Endothelial cell of umbilical vein (primary cell): ENCODE results near the gene ZNF580. TPM values are rescaled to one million over a fixed set of nuclear protein-coding genes. Genes with fewer than 3 reads are reported as not detected.
A peak's percentile ranks its signal among the peaks of the same experiment; 100 is the strongest.

Experiments used
- BruUV-seq: library from RNA; stranded (reverse); fragments of 400-500 nt; replicated peaks from 2 replicates; lab custom pipeline; 2021; lab: Mats Ljungman, UMichigan
- CTCF ChIA-PET: fragments of 300-600, 350-600 bp; sonication (Branson Sonifier 250); formaldehyde crosslinking; loops from one replicate; lab custom pipeline; 2021; ENCODE audit warnings: antibody characterized with exemption, inconsistent platforms; lab: Charles Lee
- POLR2A ChIA-PET: fragments of 300-600, 350-600 bp; sonication (Branson Sonifier 250); formaldehyde crosslinking; loops from one replicate; lab custom pipeline; 2021; ENCODE audit warnings: antibody characterized with exemption, inconsistent platforms; lab: Charles Lee
- DNase-seq: peaks from one replicate; pipeline ENCODE4 v3.0.0-alpha.2; 2011; ENCODE audit warnings: low read depth, low spot score
- FAIRE-seq: peaks from 2 replicates; lab custom pipeline; 2011; peaks lifted over from hg19 to GRCh38; lab: Jason Lieb, UNC
- H2AFZ ChIP-seq: 2 replicates; pipeline ENCODE4 v1.6.0; 2012; ENCODE audit warnings: low read depth, low read length, control low read depth, inconsistent platforms
- H3K27ac ChIP-seq: 2 replicates; pipeline ENCODE4 v1.5.1; 2011; ENCODE audit warnings: low read depth, mild to moderate bottlenecking, control low read depth, low read length, moderate library complexity; ENCODE audit not compliant: insufficient read depth
- H3K27me3 ChIP-seq, 2 experiments: 2 replicates each; pipeline versions ENCODE4 v1.6.0 to v1.6.1; 2011; ENCODE audit warnings: low read length in 2 of 2, mixed read lengths in 1 of 2; ENCODE audit not compliant: control insufficient read depth in 2 of 2, insufficient read depth in 2 of 2
- H3K36me3 ChIP-seq, 2 experiments: 2 replicates in 1 of 2; 3 replicates in 1 of 2; pipeline ENCODE4 v1.5.1; 2011; ENCODE audit warnings: low read length in 2 of 2, mild to moderate bottlenecking in 1 of 2, moderate library complexity in 1 of 2; ENCODE audit not compliant: control insufficient read depth in 2 of 2, insufficient read depth in 2 of 2; ENCODE audit errors: extremely low read depth in 1 of 2
- H3K4me1 ChIP-seq: 3 replicates; pipeline ENCODE4 v1.5.1; 2011; ENCODE audit warnings: mild to moderate bottlenecking, low read length; ENCODE audit not compliant: control insufficient read depth, insufficient read depth; ENCODE audit errors: extremely low read depth
- H3K4me2 ChIP-seq: 2 replicates; pipeline ENCODE4 v1.6.1; 2011; ENCODE audit warnings: low read length, control low read depth, mixed read lengths; ENCODE audit not compliant: insufficient read depth
- H3K4me3 ChIP-seq, 3 experiments: fragments of 200-600 bp in 1 of 3; sonication (generic), shearing (Covaris generic) in 1 of 3; replicated peaks in 1 of 3; 2 replicates each; pipeline ENCODE4 v1.5.1; 2011 to 2016; ENCODE audit warnings: control low read depth in 3 of 3, low read length in 3 of 3, mild to moderate bottlenecking in 2 of 3, inconsistent platforms in 1 of 3, low read depth in 1 of 3, moderate library complexity in 1 of 3; ENCODE audit not compliant: insufficient read depth in 1 of 3
- H3K79me2 ChIP-seq: 2 replicates; pipeline ENCODE4 v1.6.0; 2012; ENCODE audit warnings: low read length, inconsistent platforms; ENCODE audit not compliant: control insufficient read depth, insufficient read depth
- H3K9ac ChIP-seq: replicated peaks from 2 replicates; pipeline ENCODE3; 2011; ENCODE audit warnings: low read length, control low read depth; ENCODE audit not compliant: insufficient read depth; ENCODE audit errors: extremely low read depth
- H3K9me1 ChIP-seq: replicated peaks from 3 replicates; pipeline ENCODE4 v1.6.0; 2011; ENCODE audit warnings: mild to moderate bottlenecking, low read length; ENCODE audit not compliant: control insufficient read depth, insufficient read depth; ENCODE audit errors: extremely low read depth
- H3K9me3 ChIP-seq: replicated peaks from 2 replicates; pipeline ENCODE4 v1.5.1; 2012; ENCODE audit warnings: low read length, inconsistent platforms; ENCODE audit not compliant: control insufficient read depth, insufficient read depth
- H4K20me1 ChIP-seq: replicated peaks from 2 replicates; pipeline ENCODE3; 2011; ENCODE audit warnings: mild to moderate bottlenecking, low read length; ENCODE audit not compliant: control insufficient read depth, insufficient read depth; ENCODE audit errors: extremely low read depth
- EZH2 ChIP-seq: IDR thresholded peaks from 2 replicates; pipeline ENCODE4 v1.6.1; 2012; ENCODE audit warnings: borderline replicate concordance, low read depth, mild to moderate bottlenecking, moderate library complexity, low read length, inconsistent platforms; ENCODE audit not compliant: severe bottlenecking
- FOS ChIP-seq: IDR thresholded peaks from 2 replicates; pipeline ENCODE4 v1.6.1; 2011; ENCODE audit warnings: mild to moderate bottlenecking, low read length, moderate library complexity, borderline replicate concordance; ENCODE audit not compliant: insufficient read depth
- GATA2 ChIP-seq: IDR thresholded peaks from 2 replicates; pipeline ENCODE4 v1.7.0; 2011; ENCODE audit warnings: low read depth, mild to moderate bottlenecking, moderate library complexity, mixed read lengths, low read length; ENCODE audit not compliant: insufficient read length, insufficient read depth
- JUN ChIP-seq: IDR thresholded peaks from 2 replicates; pipeline ENCODE4 v1.6.1; 2011; ENCODE audit warnings: borderline replicate concordance, low read depth; ENCODE audit not compliant: insufficient read length, insufficient read depth
- MYC ChIP-seq: IDR thresholded peaks from one replicate; pipeline ENCODE4 v1.6.1; 2011; ENCODE audit warnings: mild to moderate bottlenecking, low read depth, low read length
- POLR2A ChIP-seq: IDR thresholded peaks from 2 replicates; pipeline ENCODE4 v1.6.1; 2012; ENCODE audit warnings: low read depth, mild to moderate bottlenecking, control low read depth, low read length
- POLR2AphosphoS5 ChIP-seq: IDR thresholded peaks from 2 replicates; pipeline ENCODE4 v1.6.1; 2012; ENCODE audit warnings: low read depth, mild to moderate bottlenecking, control low read depth, low read length, moderate library complexity; ENCODE audit not compliant: insufficient read depth
- dilution Hi-C: fragments of 300-500 bp; cut with MboI; formaldehyde crosslinking; loops from one replicate; pipeline ENCODE4 v1.15.0; 2019; ENCODE audit warnings: low sequenced_read_pairs; ENCODE audit not compliant: extremely low pct_ligation_motif_present
- intact Hi-C: fragments of 100-400 bp; cut with micrococcal nuclease; formaldehyde crosslinking; loops from one replicate; pipeline ENCODE4 v1.10.0; 2022
- polyA plus RNA-seq, 4 experiments: library from polyadenylated mRNA; depleted of rRNA in 3 of 4; stranded (reverse) in 3 of 4; unstranded in 1 of 4; fragments of >200 nt; gene quantifications; 2 replicates each; pipeline versions ENCODE4 v1.2.1 to v1.2.3, GENCODE V29; 2011 to 2012; ENCODE audit warnings: missing spikeins in 1 of 4
- total RNA-seq: library from RNA; stranded (reverse); gene quantifications from 2 replicates; pipeline ENCODE4 v1.2.3, GENCODE V29; 2021
- TF ChIP-seq, protein P1 (sequence below): IDR thresholded peaks from 2 replicates; pipeline ENCODE4 v1.6.1; 2011; ENCODE audit not compliant: insufficient read depth, insufficient read length
- TF ChIP-seq, protein P2 (sequence below), 2 donors: IDR thresholded peaks; 1 replicate in 1 of 2; 2 replicates in 1 of 2; pipeline ENCODE4 v1.5.1; 2011; ENCODE audit warnings: low read length in 2 of 2, mild to moderate bottlenecking in 2 of 2, moderate library complexity in 2 of 2, control low read depth in 1 of 2, inconsistent platforms in 1 of 2, low read depth in 1 of 2; ENCODE audit not compliant: insufficient read depth in 1 of 2; ENCODE audit errors: extremely low read depth in 1 of 2

ZNF580 gene
- total and polyA plus RNA-seq, 2 donors (not counting 3 experiments of a cell fraction or from before 2014, with no cell fraction given) = 13.7 to 41.1 TPM

DNA sequence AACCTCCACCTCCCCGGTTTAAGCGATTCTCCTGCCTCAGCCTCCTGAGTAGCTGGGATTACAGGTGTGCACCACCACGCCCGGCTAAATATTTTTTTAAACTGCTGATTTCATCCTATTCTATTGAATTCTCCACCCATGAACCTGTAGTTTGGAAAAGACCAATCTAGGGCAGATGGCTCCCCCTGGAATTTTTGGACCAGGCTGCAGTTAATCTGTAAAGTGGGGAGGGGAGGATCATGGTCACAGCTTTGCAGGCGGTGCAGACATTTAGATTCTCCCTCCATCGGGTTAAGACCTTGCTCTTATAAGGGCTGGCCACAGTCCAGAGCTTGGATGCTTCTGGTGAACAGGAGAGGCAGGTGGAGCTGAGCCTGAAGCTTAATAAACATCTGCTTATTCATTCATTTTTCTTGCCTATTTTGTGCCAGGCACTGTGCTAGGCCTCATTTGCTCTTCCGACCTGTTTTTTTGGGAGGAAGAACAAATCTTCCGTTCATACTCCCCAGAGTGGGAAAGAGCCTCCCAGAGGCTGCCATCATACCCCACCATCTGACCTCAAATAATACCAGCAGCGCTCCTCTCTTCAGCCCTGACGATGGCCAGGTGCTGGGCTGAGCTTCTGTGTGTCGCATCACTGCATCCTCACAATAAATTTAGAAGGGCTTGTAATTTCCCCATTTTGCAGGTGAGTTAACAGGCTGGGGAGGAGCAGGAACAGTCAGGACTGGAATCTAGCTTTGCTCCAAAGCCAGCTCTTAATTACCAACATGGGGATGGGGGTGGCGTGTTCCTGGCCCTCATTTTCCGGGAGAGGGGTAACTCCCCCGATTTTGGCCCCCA, 6.3 kb downstream of the ZNF580 start:
- H4K20me1 ChIP-seq = no peaks in the 10 kb centered on the region
- no peaks in the 10 kb centered on the region for H3K9me1 ChIP-seq
- H3K4me2 ChIP-seq = peak overlapping the region; percentile 60
- H3K27me3 ChIP-seq = no peaks in the 10 kb centered on the region
- H3K4me1 ChIP-seq = peaks cover 28% of the 10 kb centered on the region
- ChIA-PET POLR2A (interaction anchor here (0.7 kb wide), 1 partner anchor 62 kb away, joined by 3 read pairs; no protein-coding TSS in a partner anchor), CTCF (interaction anchor here (0.8 to 2.1 kb wide), 7 partner anchors 8 to 24 kb away, joined by 3 to 14 read pairs (median 4); no protein-coding TSS in a partner anchor)
- DNase-seq = no peak
- TF ChIP-seq POLR2A (no peak), GATA2 (no peak), EZH2 (no peak)
- dilution Hi-C loops (no loop called here), intact Hi-C loops (no loop called here)
- peaks cover 19% of the 10 kb centered on the region for H3K79me2 ChIP-seq
- H3K36me3 ChIP-seq = peaks cover 3 to 12% of the 10 kb centered on the region in 2 experiments
- no peak overlapping the region for H3K9ac ChIP-seq
- BruUV-seq = no TSS peak
- no peaks in the 10 kb centered on the region for H3K9me3 ChIP-seq
- H3K27ac ChIP-seq = no peak overlapping the region
- FAIRE-seq = peak; percentile 4
- peak overlapping the region; percentile 97 for H2AFZ ChIP-seq
- peak overlapping the region in 2 of 3 experiments; percentile 71 to 77 for H3K4me3 ChIP-seq

DNA sequence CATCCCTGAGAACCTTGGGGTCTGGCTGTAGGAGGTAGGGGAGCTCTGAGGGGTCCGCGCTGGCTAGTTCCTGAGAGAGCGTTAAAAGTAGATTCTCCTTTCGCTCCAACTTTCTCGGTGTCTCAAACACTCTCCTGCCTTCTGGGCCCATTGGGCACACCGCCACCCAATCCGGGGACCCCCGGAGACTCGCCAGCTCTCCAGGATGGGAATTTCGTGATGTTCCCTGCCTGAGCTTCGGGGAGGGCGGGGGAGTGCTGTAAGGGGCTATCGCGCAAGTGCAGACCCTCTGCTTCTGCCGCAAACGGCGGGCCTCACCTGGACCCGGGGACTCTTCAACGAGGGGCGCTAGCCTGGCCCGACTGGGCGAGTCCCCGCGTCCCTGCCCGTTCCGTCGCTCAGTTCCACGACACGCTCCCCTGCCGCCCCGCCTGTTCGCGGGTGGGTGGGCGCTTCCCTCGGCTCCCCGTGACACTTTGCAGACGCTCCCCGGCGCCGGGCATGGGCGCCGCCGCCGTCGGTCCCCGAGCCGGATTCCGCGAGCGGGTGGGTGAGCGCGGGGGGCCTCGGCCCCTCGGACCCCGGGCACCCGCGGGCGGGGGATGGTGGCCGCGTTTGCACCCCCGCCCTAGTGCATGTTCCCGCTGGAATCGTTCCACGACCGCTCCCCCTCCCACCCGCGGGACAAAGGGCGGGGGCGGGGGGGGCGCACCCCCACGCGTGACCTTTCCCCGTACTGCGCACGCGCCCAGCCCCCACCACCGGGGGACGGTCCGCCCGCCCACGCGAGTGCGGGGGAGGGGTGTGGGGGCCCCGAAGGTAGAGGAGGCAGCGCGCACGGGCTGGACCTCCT, 7.2 kb downstream of the ZNF580 start, which contains the start of gene CCDC106:
Gene CCDC106, plus strand, starts transcription at position 481 of the 853 bp plus-strand sequence. CDS start 835 bp downstream, outside the sequence.
- peak within 1 kb of the TSS; percentile 60 for H3K4me2 ChIP-seq
- ChIA-PET CTCF (interaction anchor here (0.8 to 2.1 kb wide), 7 partner anchors 9 to 24 kb away, joined by 3 to 14 read pairs (median 4); no protein-coding TSS in a partner anchor), POLR2A (no interaction called here)
- dilution Hi-C loops (no loop called here), intact Hi-C loops (no loop called here)
- H3K9me1 ChIP-seq = no peaks in the 10 kb centered on the region
- no peaks in the 10 kb centered on the region for H3K9me3 ChIP-seq
- no peaks in the 10 kb centered on the region for H4K20me1 ChIP-seq
- H3K36me3 ChIP-seq = peaks cover 3 to 12% of the 10 kb centered on the region in 2 experiments
- H2AFZ ChIP-seq = peak within 1 kb of the TSS; percentile 97
- no peaks in the 10 kb centered on the region for H3K27me3 ChIP-seq
- H3K4me3 ChIP-seq = peak within 1 kb of the TSS; percentile 71 to 82 (median 77)
- peaks cover 21% of the 10 kb centered on the region for H3K4me1 ChIP-seq
- no TSS peak for BruUV-seq
- H3K9ac ChIP-seq = peak within 1 kb of the TSS; percentile 61
- H3K79me2 ChIP-seq = peaks cover 18% of the 10 kb centered on the region
- peak; percentile 71 for FAIRE-seq
- TF ChIP-seq JUN (no peak), EZH2 (no peak), POLR2AphosphoS5 (no peak), FOS (no peak), GATA2 (no peak), MYC (no peak), POLR2A (no peak)
- TF ChIP-seq, protein P1, sequence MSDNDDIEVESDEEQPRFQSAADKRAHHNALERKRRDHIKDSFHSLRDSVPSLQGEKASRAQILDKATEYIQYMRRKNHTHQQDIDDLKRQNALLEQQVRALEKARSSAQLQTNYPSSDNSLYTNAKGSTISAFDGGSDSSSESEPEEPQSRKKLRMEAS = no peak
- TF ChIP-seq, protein P2, sequence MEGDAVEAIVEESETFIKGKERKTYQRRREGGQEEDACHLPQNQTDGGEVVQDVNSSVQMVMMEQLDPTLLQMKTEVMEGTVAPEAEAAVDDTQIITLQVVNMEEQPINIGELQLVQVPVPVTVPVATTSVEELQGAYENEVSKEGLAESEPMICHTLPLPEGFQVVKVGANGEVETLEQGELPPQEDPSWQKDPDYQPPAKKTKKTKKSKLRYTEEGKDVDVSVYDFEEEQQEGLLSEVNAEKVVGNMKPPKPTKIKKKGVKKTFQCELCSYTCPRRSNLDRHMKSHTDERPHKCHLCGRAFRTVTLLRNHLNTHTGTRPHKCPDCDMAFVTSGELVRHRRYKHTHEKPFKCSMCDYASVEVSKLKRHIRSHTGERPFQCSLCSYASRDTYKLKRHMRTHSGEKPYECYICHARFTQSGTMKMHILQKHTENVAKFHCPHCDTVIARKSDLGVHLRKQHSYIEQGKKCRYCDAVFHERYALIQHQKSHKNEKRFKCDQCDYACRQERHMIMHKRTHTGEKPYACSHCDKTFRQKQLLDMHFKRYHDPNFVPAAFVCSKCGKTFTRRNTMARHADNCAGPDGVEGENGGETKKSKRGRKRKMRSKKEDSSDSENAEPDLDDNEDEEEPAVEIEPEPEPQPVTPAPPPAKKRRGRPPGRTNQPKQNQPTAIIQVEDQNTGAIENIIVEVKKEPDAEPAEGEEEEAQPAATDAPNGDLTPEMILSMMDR (IDR thresholded peaks at IDR 0.05; ENCODE audit: extremely low read depth in 1 of 2, insufficient read depth in 1 of 2, low read depth in 1 of 2, low read length in 2 of 2) = no peak
- peak; percentile 71 for DNase-seq
- H3K27ac ChIP-seq = no peak within 1 kb of the TSS
